Adipose tissue (tissue), 3 donors: Measurements from ENCODE around the gene C2orf92. TPM values are rescaled to one million over a fixed set of nuclear protein-coding genes. Genes with fewer than 3 reads are reported as not detected.
"Not testable (repeated sequence)": the region's sequence is repeated elsewhere in the genome, so short reads cannot be mapped to it uniquely, and the experiment has no call there.

Experiments used
- H3K27ac ChIP-seq: one replicate; pipeline ENCODE4 v1.5.1; 2013; ENCODE audit warnings: low read depth, low read length
- WGBS, 3 donors: extraction: QIAGEN DNeasy Blood & Tissue Kit; methylation state at CpG; one replicate each; pipeline ENCODE4 v1.1.7; 2013; 5-methylcytosine and 5-hydroxymethylcytosine counted together
- polyA plus RNA-seq, 3 donors: library from polyadenylated mRNA; stranded (reverse); fragments of 200-250 nt; gene quantifications; one replicate each; pipeline ENCODE4 v1.2.3, GENCODE V29; 2013
- donor health status: healthy with polysubstance abuse.
- donor health status: Bipolar disorder and iron deficiency.
- donor health status: healthy.

C2orf92 gene
- polyA plus RNA-seq, 3 donors = 3.7 to 9.7 (median 4.3) TPM

- 70 to 85% (median 80%) methylated on average over 2 of the region's 2 CpGs for WGBS, 3 donors
- H3K27ac ChIP-seq = no peak overlapping the region
Observed at GRCh38 chr2:97677480-97677879, 8.0 kb downstream of the C2orf92 start.

DNA sequence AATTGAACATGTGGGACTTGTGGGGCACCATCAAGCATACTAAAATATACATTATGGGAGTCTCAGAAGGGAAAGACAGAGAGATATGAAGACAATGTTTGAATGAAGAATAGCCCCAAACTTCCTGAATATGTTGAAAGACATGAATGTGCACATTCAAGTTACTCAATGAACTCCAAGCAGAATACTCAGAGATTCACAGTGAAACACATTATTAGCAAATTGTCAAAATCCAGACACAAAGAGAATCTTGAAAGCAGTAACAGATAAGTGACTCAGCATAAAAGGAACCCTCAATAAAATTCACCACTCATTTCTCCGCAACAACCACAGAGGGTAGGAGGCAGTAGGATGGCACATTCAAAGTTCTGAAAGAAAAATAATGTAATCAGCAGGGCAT lies 8.8 kb downstream of the C2orf92 start:
- no peak overlapping the region for H3K27ac ChIP-seq
- WGBS, 3 donors = 78 to 96% (median 79%) methylated on average over 1 of the region's 1 CpG

GRCh38 chr2:97687235-97687634 lies 17.7 kb downstream of the C2orf92 start:
- 93 to 98% (median 96%) methylated on average over 2 of the region's 3 CpGs for WGBS, 3 donors
- H3K27ac ChIP-seq = not testable (repeated sequence)

- H3K27ac ChIP-seq = no peak overlapping the region
- whole genome bisulfite sequencing, 3 donors = 85 to 89% (median 87%) methylated on average over 10 to 11 of the region's 11 CpGs
Observed at GRCh38 chr2:97688062-97688827, 18.7 kb downstream of the C2orf92 start.

GRCh38 chr2:97691166-97691565 lies 21.7 kb downstream of the C2orf92 start:
- 57 to 73% (median 63%) methylated on average over 6 of the region's 6 CpGs for WGBS, 3 donors
- H3K27ac ChIP-seq = no peak overlapping the region

- H3K27ac ChIP-seq = no peak overlapping the region
Observed at GRCh38 chr2:97693476-97693875, 24.0 kb downstream of the C2orf92 start.

- WGBS, 3 donors = 89 to 95% (median 93%) methylated on average over 5 of the region's 5 CpGs
Observed at GRCh38 chr2:97695744-97696143, 26.2 kb downstream of the C2orf92 start.

DNA sequence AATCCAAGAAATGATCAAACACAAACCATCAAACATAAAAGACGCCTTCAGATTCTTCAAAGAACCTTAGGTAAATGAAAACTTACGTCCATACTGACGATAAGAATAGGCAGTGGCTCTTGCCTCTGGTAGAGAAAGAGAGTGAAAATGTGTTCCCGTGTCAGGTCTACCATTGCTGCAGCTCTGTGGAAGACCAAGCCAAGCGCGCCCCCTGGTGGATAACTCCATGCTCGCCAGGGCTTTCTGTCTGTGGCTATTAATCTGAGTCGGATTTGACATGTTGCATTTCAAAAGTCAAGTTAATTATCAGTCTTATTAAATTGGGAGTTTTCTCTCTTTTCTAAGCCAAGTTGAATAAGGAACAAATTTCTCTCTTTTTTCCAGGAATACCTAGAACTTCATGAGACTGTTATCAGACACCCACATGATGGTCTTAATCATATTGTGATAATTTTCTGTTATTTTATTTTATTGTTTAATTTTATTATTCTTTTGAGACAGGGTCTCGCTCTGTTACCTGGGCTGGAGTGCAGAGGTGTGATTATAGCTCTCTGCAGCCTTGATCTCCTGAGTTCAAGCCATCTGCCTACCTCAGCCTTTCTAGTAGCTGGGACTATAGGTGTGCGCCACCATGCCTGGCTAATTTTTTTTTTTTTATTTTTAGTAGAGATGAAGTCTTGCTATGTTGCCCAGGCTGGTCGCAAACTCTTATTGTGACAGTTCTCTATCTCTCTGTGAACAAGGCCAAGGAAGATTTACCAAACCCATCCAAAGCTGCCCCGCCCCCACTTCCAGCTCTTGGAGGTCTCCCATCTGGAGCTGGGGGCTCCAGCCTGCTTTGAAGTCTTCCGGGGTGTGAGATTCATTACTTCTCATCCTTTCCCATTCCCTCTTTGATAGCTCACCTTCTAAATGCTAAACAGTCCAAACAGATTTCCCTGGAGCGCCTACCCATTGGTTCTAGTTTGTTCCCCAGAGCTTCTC lies 28.0 kb downstream of the C2orf92 start:
- H3K27ac ChIP-seq = no peak overlapping the region
- 25 to 28% (median 27%) methylated on average over 14 of the region's 14 CpGs for WGBS, 3 donors

More at GRCh38 chr2:97695744-97696143, 26.2 kb downstream of the C2orf92 start:
- no peak overlapping the region for H3K27ac ChIP-seq

GRCh38 chr2:97698530-97698929 lies 29.0 kb downstream of the C2orf92 start:
- WGBS, 3 donors = 85 to 91% (median 88%) methylated on average over 4 of the region's 4 CpGs
- H3K27ac ChIP-seq = no peak overlapping the region

DNA sequence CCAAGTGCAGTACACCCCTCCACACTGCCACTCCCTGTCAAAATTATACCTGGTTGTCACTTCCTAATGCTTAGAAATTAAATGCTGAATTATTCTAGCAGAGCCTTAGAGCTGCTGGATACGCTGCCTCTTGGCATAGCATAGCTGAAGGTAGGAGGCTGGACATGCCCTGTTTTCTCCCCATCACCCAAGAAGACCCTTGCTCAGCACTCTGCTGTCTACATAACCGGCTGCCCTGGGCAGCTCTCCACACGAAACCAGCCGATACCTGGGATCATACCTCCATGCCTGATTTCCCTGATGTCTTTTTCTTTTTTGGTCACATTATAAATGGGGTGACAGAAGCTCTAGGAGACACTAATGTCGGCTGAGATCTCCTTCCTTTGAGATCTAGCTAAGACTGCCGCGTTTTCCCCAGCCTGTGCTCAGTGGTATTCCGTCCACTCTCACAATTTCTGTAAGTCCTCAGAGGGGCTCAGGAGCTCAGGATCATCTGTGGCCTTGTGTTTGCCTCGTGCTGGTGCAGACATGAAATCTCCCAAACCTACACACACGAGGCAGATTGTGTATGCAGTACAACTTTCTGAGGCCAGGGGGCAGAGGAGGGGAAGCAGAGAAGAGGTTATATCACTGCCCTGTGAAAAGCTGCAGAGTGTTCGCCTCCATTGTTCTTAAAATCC lies 30.4 kb downstream of the C2orf92 start:
- H3K27ac ChIP-seq = no peak overlapping the region
- WGBS, 3 donors = 47 to 63% (median 60%) methylated on average over 11 of the region's 11 CpGs

DNA sequence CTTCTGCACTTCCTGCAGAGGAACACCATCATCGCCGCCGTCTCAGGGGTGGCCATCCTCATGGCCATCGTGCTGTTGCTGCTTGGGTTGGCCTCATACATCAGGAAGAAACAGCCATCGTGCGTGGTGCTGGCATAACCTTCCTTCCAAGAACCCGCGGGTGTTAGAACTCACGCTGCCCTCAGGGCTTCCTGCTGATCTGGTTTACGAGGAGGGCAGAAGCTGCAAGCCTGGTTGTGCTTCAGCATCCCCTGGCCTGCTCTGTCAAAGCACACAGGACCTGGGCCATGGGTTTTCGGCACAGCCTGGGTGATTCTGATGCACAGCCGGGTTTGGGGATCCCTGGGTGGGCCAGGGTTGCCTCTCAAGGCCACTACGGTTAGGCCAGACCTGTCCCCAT lies 31.7 kb downstream of the C2orf92 start:
- WGBS, 3 donors = 77 to 91% (median 81%) methylated on average over 13 of the region's 13 CpGs
- H3K27ac ChIP-seq = no peak overlapping the region

DNA sequence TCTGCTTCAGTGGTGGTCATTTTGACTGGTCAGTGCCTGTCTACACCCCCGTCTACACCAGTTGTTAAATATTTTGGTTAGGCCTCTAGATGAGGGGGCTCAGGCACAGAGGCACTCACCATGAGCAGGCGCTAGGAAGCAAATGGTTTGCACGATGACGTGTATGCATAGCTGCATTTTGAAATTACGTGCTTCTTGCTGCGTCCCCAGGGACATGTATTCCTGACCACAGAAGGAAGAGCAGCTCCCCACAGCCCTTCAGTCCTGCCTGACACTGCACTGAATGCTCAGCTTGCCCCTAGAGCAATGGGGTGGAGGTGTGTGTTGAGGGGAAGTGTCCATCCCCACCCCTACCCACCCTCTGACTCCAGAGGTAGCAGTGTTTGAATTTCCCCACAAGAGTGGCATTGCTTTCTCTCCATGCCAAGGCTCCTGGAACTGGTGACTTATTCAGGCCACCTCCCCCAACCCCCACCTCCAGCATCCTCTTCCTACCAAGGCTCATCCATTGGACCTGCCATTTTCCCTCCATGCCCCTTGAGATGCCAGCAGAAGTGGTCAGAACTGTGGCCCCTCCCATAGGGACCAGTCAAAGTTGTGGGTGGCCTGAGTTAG lies 32.4 kb downstream of the C2orf92 start:
- H3K27ac ChIP-seq = no peak overlapping the region
- 86 to 88% (median 87%) methylated on average over 6 of the region's 6 CpGs for WGBS, 3 donors

GRCh38 chr2:97702731-97703470 lies 33.4 kb downstream of the C2orf92 start:
- H3K27ac ChIP-seq = no peak overlapping the region
- WGBS, 3 donors = 88 to 93% (median 89%) methylated on average over 18 to 19 of the region's 19 CpGs

DNA sequence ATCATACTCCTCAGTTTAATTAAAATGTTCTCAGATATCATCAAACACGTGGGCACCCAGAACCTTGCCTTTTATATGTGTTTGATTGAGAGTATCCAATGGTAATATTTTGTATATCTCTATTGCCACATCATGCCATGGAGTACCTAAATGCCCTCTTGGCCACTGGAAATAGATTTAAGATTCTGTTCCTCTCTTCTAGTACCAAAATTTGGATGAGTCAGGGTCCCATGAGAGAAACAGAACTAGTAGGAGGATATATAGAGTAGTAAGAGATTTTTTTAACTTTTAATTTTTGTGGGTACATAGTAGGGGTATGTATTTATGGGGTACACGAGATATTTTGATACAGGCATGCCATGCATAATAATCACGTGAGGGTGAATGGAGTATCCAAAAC lies 34.2 kb downstream of the C2orf92 start:
- WGBS, 3 donors = 73 to 78% (median 78%) methylated on average over 3 of the region's 3 CpGs

DNA sequence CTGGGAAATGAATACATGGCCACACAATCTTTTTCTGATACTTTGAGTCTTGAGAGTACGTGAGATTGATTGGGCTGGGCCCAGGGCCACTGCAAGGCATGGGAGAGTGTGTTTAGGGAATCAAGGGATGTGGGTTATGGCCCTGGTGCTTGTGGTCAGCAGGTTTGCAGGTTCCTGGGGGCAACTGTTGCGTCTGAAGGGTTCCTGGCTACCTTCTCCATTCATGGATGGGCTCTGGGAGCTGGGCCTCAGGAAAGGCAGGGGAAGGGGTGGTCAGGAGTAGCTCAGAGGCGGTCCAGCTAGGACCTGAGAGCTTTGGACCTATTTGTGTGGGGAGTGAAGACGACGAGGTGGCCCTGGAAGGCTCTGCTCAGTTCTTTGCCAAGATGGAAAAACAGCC lies 35.5 kb downstream of the C2orf92 start:
- 90 to 95% (median 90%) methylated on average over 5 of the region's 5 CpGs for WGBS, 3 donors

More for the DNA sequence above, 34.2 kb downstream of the C2orf92 start:
- no peak overlapping the region for H3K27ac ChIP-seq

DNA sequence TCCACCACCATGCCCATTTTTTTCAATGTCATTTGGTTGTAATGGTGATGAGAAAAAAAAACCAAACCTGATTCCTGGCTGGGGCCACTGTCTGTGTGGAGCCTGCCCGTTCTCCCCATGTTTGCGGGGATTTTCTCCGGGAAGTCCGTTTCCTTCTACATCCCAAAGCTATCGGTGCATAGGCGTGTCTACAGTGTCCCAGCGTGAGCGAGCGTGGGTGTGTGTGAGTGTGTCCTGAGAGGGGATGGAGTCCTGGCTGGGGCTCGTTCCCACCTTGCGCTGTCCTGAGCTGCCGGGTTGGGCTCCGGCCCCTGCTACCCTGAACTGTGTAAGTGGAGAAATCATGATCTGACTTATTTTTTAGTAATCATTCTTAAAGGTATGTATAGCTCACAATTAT lies 36.6 kb downstream of the C2orf92 start:
- H3K27ac ChIP-seq = no peak overlapping the region
- WGBS, 3 donors = 95 to 97% (median 96%) methylated on average over 13 of the region's 13 CpGs

More for the DNA sequence above, 35.5 kb downstream of the C2orf92 start:
- no peak overlapping the region for H3K27ac ChIP-seq

- no peak overlapping the region for H3K27ac ChIP-seq
- 72 to 76% (median 75%) methylated on average over 11 of the region's 11 CpGs for WGBS, 3 donors
Observed at GRCh38 chr2:97706708-97707345, 37.3 kb downstream of the C2orf92 start.
